ENCODE measurements around the gene SEBOX. TPM values are rescaled to one million over a fixed set of nuclear protein-coding genes. Genes with fewer than 3 reads are reported as not detected.

SEBOX gene
- total RNA-seq, 1 donor = not detected

GRCh38 chr17:28313841-28314240, 51.2 kb downstream of the SEBOX start:
- H4K20me1 ChIP-seq (ENCODE audit: insufficient read depth, low read length) = no peaks in the 10 kb centered on the region
- H3K9me3 ChIP-seq (ENCODE audit: low read depth, low read length) = no peaks in the 10 kb centered on the region
- no peak overlapping the region for H3K4me2 ChIP-seq (ENCODE audit: insufficient read depth, low read length)
- no peak for DNase-seq (ENCODE audit: insufficient read length, low spot score, missing footprints)
- TF ChIP-seq, protein P1, sequence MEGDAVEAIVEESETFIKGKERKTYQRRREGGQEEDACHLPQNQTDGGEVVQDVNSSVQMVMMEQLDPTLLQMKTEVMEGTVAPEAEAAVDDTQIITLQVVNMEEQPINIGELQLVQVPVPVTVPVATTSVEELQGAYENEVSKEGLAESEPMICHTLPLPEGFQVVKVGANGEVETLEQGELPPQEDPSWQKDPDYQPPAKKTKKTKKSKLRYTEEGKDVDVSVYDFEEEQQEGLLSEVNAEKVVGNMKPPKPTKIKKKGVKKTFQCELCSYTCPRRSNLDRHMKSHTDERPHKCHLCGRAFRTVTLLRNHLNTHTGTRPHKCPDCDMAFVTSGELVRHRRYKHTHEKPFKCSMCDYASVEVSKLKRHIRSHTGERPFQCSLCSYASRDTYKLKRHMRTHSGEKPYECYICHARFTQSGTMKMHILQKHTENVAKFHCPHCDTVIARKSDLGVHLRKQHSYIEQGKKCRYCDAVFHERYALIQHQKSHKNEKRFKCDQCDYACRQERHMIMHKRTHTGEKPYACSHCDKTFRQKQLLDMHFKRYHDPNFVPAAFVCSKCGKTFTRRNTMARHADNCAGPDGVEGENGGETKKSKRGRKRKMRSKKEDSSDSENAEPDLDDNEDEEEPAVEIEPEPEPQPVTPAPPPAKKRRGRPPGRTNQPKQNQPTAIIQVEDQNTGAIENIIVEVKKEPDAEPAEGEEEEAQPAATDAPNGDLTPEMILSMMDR (IDR thresholded peaks at IDR 0.05; ENCODE audit: extremely low read depth, low read depth, low read length) = no peak
- no peaks in the 10 kb centered on the region for H3K27me3 ChIP-seq (ENCODE audit: insufficient read depth, low read length)
- no peaks in the 10 kb centered on the region for H3K36me3 ChIP-seq (ENCODE audit: insufficient read depth, low read length)
- peaks cover 8% of the 10 kb centered on the region for H3K4me1 ChIP-seq (ENCODE audit: insufficient read depth, low read length)
- H3K4me3 ChIP-seq (ENCODE audit: insufficient read depth, low read length) = no peak overlapping the region
- no peak overlapping the region for H3K27ac ChIP-seq (ENCODE audit: low read depth, low read length)
- H3K79me2 ChIP-seq (ENCODE audit: insufficient read depth, low read length) = no peaks in the 10 kb centered on the region
- no peak overlapping the region for H2AFZ ChIP-seq (ENCODE audit: low read length)

Other genes with a start within 250 kb of the SEBOX start
- 20.6 TPM in 2 replicates for gene TMEM97, start 46.0 kb downstream of the SEBOX start, total RNA-seq
- 59.4 and 59.8 TPM in 2 replicates for gene IFT20, start 29.7 kb downstream of the SEBOX start, total RNA-seq
- gene TNFAIP1, start 29.4 kb downstream of the SEBOX start, total RNA-seq = 31.8 and 33.3 TPM in 2 replicates
- gene POLDIP2, start 7.7 kb downstream of the SEBOX start, total RNA-seq = 82.9 and 84.6 TPM in 2 replicates
- under 0.01 TPM in 1 of 2 replicates, not detected in the other for gene VTN, start 5.1 kb upstream of the SEBOX start, total RNA-seq
- 5.8 and 5.9 TPM in 2 replicates for gene SARM1, start 6.5 kb upstream of the SEBOX start, total RNA-seq
- 6.8 and 8.0 TPM in 2 replicates for gene SLC46A1, start 41.0 kb upstream of the SEBOX start, total RNA-seq
- not detected in 2 replicates for gene SLC13A2, start 108.4 kb upstream of the SEBOX start, total RNA-seq
- not detected in 2 replicates for gene FOXN1, start 141.1 kb upstream of the SEBOX start, total RNA-seq
- 23.2 and 25.0 TPM in 2 replicates for gene UNC119, start 187.4 kb upstream of the SEBOX start, total RNA-seq
- gene PIGS, start 206.3 kb upstream of the SEBOX start, total RNA-seq = 49.9 and 54.5 TPM in 2 replicates
- gene ALDOC, start 211.7 kb upstream of the SEBOX start, total RNA-seq = 9.4 and 17.0 TPM in 2 replicates
- 4.3 and 6.2 TPM in 2 replicates for gene SPAG5, start 233.8 kb upstream of the SEBOX start, total RNA-seq
- 4.1 and 4.3 TPM in 2 replicates for gene RSKR, start 249.0 kb upstream of the SEBOX start, total RNA-seq

All from osteoblast (primary cell).